ENCODE results near the gene ANO2. TPM values are rescaled to one million over a fixed set of nuclear protein-coding genes. Genes with fewer than 3 reads are reported as not detected.

Gene ANO2
- total and polyA plus RNA-seq, 4 donors: 0.03 to 0.25 (median 0.15) TPM

DNA sequence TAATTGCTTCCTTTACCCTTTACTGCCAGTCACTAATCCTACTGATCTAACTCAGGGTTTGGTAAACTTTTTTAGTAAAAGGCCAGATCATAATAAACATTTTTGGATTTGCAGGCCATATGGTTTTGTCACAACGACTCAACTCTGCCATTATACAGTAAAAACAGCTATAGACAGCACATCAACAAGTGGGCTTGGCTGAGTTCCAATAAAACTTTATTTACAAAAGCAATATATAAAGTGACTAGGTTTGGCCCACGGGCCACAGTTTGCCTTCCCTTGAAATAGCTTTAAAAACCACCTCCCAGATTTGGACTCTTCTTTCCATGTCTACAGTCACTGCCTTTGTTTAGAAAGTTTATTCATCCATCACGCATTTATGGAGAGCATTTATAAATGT lies 366.3 kb downstream of the ANO2 start:
- TF ChIP-seq SP1 (IDR thresholded peaks at IDR 0.05): no peak
- TF ChIP-seq FOXA1 (IDR thresholded peaks at IDR 0.05): no peak
- TF ChIP-seq, protein P1, sequence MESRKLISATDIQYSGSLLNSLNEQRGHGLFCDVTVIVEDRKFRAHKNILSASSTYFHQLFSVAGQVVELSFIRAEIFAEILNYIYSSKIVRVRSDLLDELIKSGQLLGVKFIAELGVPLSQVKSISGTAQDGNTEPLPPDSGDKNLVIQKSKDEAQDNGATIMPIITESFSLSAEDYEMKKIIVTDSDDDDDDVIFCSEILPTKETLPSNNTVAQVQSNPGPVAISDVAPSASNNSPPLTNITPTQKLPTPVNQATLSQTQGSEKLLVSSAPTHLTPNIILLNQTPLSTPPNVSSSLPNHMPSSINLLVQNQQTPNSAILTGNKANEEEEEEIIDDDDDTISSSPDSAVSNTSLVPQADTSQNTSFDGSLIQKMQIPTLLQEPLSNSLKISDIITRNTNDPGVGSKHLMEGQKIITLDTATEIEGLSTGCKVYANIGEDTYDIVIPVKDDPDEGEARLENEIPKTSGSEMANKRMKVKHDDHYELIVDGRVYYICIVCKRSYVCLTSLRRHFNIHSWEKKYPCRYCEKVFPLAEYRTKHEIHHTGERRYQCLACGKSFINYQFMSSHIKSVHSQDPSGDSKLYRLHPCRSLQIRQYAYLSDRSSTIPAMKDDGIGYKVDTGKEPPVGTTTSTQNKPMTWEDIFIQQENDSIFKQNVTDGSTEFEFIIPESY (IDR thresholded peaks at IDR 0.05): no peak
- TF ChIP-seq GABPA (IDR thresholded peaks at IDR 0.05 in 1 of 2, conservative IDR thresholded peaks at IDR 0.05 in 1 of 2): no peak
- no peak for TF ChIP-seq FOXA2 (IDR thresholded peaks at IDR 0.05)
- no peak for TF ChIP-seq YY1 (IDR thresholded peaks at IDR 0.05)
- no peak for TF ChIP-seq RXRA (IDR thresholded peaks at IDR 0.05)
- TF ChIP-seq RAD21 (IDR thresholded peaks at IDR 0.05): no peak
- 62% methylated on average over 3 of the region's 3 CpGs for WGBS
- no peaks in the 10 kb centered on the region for H3K9me3 ChIP-seq (ENCODE audit: control insufficient read depth in 4 of 4, low read length in 3 of 4)
- no peaks in the 10 kb centered on the region for H3K36me3 ChIP-seq (ENCODE audit: control insufficient read depth in 4 of 4, insufficient read depth in 3 of 4, low read depth in 1 of 4, low read length in 3 of 4)
- H3K4me3 ChIP-seq (ENCODE audit: low read depth in 1 of 3, low read length in 3 of 3): no peak overlapping the region
- no peaks in the 10 kb centered on the region for H3K4me1 ChIP-seq (ENCODE audit: control insufficient read depth in 4 of 4, insufficient read depth in 4 of 4, low read length in 3 of 4)
- DNase-seq (ENCODE audit: low spot score): no peak
- no peaks in the 10 kb centered on the region for H3K27me3 ChIP-seq (ENCODE audit: control insufficient read depth in 4 of 4, insufficient read depth in 4 of 4, low read length in 3 of 4)
- H3K27ac ChIP-seq (ENCODE audit: low read depth in 1 of 2, low read length in 2 of 2): no peak overlapping the region
- H3K9ac ChIP-seq (ENCODE audit: low read depth in 1 of 2, low read length in 2 of 2): no peak overlapping the region

DNA sequence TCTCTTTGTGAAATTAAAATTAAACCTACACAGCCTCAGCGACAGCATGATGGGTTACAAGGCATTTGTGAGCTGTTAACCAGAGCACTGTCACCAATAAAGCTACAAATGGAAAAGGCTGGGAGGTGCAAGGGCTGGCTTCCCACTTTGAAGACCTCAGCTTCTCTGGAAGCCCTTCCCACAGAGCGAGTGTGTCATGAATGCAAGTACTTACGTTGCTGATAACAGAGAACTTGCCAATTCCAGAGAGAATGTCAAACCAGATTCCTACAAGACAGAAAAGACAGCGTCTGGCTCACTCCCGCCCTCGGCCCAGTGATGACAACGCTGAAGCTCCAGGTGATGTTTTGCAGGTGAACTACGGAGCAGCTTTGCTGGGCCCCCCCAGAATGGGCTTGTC lies 367.3 kb downstream of the ANO2 start:
- TF ChIP-seq EGR1 (IDR thresholded peaks at IDR 0.05; ENCODE audit: low read depth in 2 of 2): no peak
- TF ChIP-seq, protein P2, sequence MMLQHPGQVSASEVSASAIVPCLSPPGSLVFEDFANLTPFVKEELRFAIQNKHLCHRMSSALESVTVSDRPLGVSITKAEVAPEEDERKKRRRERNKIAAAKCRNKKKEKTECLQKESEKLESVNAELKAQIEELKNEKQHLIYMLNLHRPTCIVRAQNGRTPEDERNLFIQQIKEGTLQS (IDR thresholded peaks at IDR 0.05): no peak
- TF ChIP-seq FOXA1 (IDR thresholded peaks at IDR 0.05): no peak
- no peak for TF ChIP-seq TAF1 (conservative IDR thresholded peaks at IDR 0.05)
- no peak for TF ChIP-seq SP1 (IDR thresholded peaks at IDR 0.05)
- TF ChIP-seq, protein P3, sequence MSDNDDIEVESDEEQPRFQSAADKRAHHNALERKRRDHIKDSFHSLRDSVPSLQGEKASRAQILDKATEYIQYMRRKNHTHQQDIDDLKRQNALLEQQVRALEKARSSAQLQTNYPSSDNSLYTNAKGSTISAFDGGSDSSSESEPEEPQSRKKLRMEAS (IDR thresholded peaks at IDR 0.05): no peak
- TF ChIP-seq, protein P4, sequence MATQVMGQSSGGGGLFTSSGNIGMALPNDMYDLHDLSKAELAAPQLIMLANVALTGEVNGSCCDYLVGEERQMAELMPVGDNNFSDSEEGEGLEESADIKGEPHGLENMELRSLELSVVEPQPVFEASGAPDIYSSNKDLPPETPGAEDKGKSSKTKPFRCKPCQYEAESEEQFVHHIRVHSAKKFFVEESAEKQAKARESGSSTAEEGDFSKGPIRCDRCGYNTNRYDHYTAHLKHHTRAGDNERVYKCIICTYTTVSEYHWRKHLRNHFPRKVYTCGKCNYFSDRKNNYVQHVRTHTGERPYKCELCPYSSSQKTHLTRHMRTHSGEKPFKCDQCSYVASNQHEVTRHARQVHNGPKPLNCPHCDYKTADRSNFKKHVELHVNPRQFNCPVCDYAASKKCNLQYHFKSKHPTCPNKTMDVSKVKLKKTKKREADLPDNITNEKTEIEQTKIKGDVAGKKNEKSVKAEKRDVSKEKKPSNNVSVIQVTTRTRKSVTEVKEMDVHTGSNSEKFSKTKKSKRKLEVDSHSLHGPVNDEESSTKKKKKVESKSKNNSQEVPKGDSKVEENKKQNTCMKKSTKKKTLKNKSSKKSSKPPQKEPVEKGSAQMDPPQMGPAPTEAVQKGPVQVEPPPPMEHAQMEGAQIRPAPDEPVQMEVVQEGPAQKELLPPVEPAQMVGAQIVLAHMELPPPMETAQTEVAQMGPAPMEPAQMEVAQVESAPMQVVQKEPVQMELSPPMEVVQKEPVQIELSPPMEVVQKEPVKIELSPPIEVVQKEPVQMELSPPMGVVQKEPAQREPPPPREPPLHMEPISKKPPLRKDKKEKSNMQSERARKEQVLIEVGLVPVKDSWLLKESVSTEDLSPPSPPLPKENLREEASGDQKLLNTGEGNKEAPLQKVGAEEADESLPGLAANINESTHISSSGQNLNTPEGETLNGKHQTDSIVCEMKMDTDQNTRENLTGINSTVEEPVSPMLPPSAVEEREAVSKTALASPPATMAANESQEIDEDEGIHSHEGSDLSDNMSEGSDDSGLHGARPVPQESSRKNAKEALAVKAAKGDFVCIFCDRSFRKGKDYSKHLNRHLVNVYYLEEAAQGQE (IDR thresholded peaks at IDR 0.05): no peak
- TF ChIP-seq RXRA (IDR thresholded peaks at IDR 0.05): no peak
- TF ChIP-seq JUND (IDR thresholded peaks at IDR 0.05): no peak
- no peak for TF ChIP-seq HNF4G (IDR thresholded peaks at IDR 0.05)
- TF ChIP-seq GABPA (IDR thresholded peaks at IDR 0.05 in 1 of 2, conservative IDR thresholded peaks at IDR 0.05 in 1 of 2): no peak
- Histone ChIP-seq H3K36me3 (ENCODE audit: control insufficient read depth in 4 of 4, insufficient read depth in 3 of 4, low read depth in 1 of 4, low read length in 3 of 4) (no peaks in the 10 kb centered on the region), H3K4me3 (ENCODE audit: low read depth in 1 of 3, low read length in 3 of 3) (no peak overlapping the region), H3K4me1 (ENCODE audit: control insufficient read depth in 4 of 4, insufficient read depth in 4 of 4, low read length in 3 of 4) (no peaks in the 10 kb centered on the region), H3K27ac (ENCODE audit: low read depth in 1 of 2, low read length in 2 of 2) (no peak overlapping the region), H3K9ac (ENCODE audit: low read depth in 1 of 2, low read length in 2 of 2) (no peak overlapping the region), H3K9me3 (ENCODE audit: control insufficient read depth in 4 of 4, low read length in 3 of 4) (no peaks in the 10 kb centered on the region), H3K27me3 (ENCODE audit: control insufficient read depth in 4 of 4, insufficient read depth in 4 of 4, low read length in 3 of 4) (no peaks in the 10 kb centered on the region)
- WGBS: 78% methylated on average over 8 of the region's 8 CpGs
- DNase-seq (ENCODE audit: low spot score): no peak

Measured in liver (tissue), 9 donors.